HUES48 (cell line): ENCODE results near the gene AMIGO2.

ENCODE experiments used
- H3K27ac ChIP-seq: one replicate; pipeline ENCODE4 v1.7.0; 2013; ENCODE audit warnings: low read depth, low read length, inconsistent platforms
- H3K27me3 ChIP-seq: 2 replicates; pipeline ENCODE4 v1.6.1; 2013; ENCODE audit warnings: mild to moderate bottlenecking, low read length; ENCODE audit not compliant: control insufficient read depth, insufficient read depth
- H3K36me3 ChIP-seq: 2 replicates; pipeline ENCODE4 v1.6.1; 2013; ENCODE audit warnings: low read length; ENCODE audit not compliant: control insufficient read depth, insufficient read depth
- H3K4me1 ChIP-seq: 2 replicates; pipeline ENCODE4 v1.6.1; 2013; ENCODE audit warnings: mild to moderate bottlenecking, low read length; ENCODE audit not compliant: control insufficient read depth, insufficient read depth
- H3K4me3 ChIP-seq: 2 replicates; pipeline ENCODE4 v1.5.1; 2013; ENCODE audit warnings: mild to moderate bottlenecking, low read depth, low read length
- H3K9ac ChIP-seq: 2 replicates; pipeline ENCODE4 v1.6.1; 2013; ENCODE audit warnings: mild to moderate bottlenecking, low read depth, low read length, moderate library complexity
- H3K9me3 ChIP-seq: 2 replicates; pipeline ENCODE4 v1.6.1; 2013; ENCODE audit warnings: low read length; ENCODE audit not compliant: control insufficient read depth, insufficient read depth

Gene AMIGO2

DNA sequence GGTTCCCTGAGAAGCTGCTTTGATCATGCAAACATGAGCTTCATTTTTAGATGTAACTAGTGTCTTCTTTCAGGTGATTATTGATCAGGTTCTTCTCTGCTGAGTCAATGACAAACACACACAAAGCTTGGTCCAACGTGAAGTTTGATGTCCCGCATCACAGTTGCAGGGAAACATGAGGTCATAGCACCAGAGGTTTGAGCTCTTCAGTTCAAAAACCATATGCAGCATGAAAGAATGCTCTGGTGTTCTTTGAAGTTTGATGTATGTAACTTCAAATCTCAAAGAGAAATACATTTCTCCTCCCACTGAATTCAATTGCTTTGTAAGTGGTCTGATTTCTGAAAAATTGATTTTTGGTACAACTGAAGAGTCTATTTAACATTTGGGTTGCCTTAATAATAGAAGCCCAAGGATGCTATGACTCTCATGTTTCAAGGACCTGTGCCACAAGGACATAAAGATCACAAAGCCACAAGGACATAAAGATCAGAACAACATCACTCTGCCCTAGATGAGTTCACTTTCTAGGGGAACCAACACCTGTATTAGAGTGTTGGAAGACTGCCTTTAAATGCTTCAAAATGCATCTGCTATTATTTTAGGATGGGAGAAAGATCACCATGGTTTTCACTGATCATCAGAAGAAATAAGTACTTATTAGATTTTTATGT lies 31.1 kb upstream of the AMIGO2 start:
- H3K27me3 ChIP-seq, result no peaks in the 10 kb centered on the region
- no peaks in the 10 kb centered on the region for H3K36me3 ChIP-seq
- no peak overlapping the region for H3K4me3 ChIP-seq
- no peaks in the 10 kb centered on the region for H3K9me3 ChIP-seq
- no peaks in the 10 kb centered on the region for H3K4me1 ChIP-seq
- no peak overlapping the region for H3K27ac ChIP-seq
- no peak overlapping the region for H3K9ac ChIP-seq

DNA sequence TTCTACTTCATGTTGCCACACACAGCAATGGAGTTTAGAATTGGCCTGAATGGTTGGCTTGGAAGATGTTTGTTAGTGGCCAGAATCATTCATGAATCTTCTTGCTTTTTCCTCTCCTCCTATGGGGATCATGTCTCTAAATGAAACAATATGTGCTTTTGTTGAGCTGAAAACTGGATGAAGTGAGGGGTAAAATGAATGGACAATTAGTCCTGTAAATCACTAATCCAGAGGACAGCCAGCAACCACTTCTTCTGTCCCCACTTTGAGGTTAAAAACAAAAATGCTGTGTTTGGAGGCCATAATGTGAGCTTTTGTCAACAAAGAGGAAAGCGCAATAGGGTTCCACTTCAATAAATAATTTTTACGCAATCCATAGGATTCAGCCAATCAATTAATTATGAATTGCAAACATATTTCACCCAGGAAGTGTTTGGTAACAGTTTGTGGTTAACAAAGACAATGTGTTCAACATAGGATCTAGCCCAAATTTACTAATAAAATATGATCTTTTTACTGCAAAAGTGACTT lies 30.3 kb upstream of the AMIGO2 start:
- Histone ChIP-seq H3K4me1 (no peaks in the 10 kb centered on the region), H3K27ac (no peak overlapping the region), H3K27me3 (no peaks in the 10 kb centered on the region), H3K9ac (no peak overlapping the region), H3K4me3 (no peak overlapping the region), H3K9me3 (no peaks in the 10 kb centered on the region), H3K36me3 (no peaks in the 10 kb centered on the region)

DNA sequence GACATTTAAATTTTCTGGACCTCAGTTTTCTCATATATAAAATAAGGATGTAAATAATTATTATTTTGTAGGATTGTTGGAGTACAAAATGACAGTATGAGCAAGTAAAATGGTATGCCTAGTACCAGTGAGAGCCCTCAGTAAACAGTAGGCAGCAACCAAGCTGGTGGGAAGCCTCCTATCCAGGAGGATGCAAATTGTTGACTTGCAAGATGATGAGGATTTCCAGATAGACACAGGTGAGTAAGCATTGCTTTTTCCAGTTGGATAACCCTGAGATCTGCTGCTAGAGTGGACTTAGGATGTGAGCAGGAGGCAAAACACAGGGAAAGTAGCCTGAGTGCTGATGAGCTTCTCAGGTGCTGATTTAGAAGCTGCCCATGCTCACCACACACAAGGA lies 28.2 kb upstream of the AMIGO2 start:
- no peaks in the 10 kb centered on the region for H3K36me3 ChIP-seq
- no peak overlapping the region for H3K27ac ChIP-seq
- no peak overlapping the region for H3K9ac ChIP-seq
- no peaks in the 10 kb centered on the region for H3K27me3 ChIP-seq
- no peak overlapping the region for H3K4me3 ChIP-seq
- no peaks in the 10 kb centered on the region for H3K4me1 ChIP-seq
- no peaks in the 10 kb centered on the region for H3K9me3 ChIP-seq

DNA sequence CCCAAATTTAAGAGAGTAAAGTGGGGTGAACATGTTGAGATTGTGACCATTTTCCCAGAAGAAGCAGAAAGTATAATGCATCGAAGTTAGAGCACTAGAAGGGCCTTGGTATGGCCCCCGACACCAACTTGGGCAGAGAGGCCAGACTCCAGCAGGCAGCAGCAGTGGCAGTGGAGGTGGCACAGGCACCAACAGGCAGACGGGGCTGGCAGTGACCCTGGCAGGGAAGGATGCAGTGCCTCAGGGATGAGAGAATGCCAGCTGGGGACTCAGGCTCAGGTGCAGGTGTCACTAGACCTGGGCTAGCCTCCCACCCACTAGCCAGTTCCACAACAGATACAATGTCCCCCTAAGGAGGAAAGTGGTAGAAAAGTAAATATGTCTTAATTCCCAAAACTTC lies 27.7 kb upstream of the AMIGO2 start:
- no peaks in the 10 kb centered on the region for H3K36me3 ChIP-seq
- no peak overlapping the region for H3K4me3 ChIP-seq
- no peak overlapping the region for H3K9ac ChIP-seq
- no peaks in the 10 kb centered on the region for H3K27me3 ChIP-seq
- no peaks in the 10 kb centered on the region for H3K9me3 ChIP-seq
- no peak overlapping the region for H3K27ac ChIP-seq
- no peaks in the 10 kb centered on the region for H3K4me1 ChIP-seq

DNA sequence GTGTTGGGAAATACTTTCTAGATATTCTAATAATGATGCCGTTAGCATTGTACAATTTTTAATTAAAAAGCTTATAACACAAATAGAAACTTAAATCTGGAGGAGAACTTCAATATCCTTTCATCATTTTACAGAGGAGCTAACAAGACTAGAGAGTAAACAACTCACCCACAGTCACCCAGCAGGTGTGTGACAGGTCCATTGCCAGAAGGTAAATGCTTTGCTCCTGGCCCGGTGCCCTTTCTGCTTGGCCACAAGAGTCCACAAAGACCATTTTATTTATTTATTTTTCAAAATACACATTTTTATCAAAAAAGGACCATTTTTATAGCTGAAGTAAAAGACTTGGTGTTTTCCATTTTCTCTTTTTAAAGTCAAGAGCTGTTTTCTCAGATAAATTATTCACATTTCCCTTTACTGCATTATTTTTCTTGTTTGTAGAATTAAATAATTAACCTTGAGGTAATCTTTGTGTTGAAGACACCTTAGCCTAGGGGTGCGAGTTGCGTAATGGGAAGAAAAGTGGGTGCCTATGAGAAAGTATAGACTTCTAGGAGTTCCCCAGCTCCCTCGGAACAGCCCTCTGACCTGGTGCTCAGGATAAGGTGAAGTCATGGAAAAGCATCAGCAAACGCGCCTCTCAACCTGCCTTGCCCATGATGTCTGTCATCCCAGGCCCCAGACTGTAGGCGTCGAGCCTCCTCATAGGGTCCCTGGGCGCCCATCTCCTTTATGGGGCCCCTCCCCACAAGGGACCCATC lies 26.3 kb upstream of the AMIGO2 start:
- Histone ChIP-seq H3K27me3 (no peaks in the 10 kb centered on the region), H3K9me3 (no peaks in the 10 kb centered on the region), H3K27ac (no peak overlapping the region), H3K9ac (no peak overlapping the region), H3K36me3 (no peaks in the 10 kb centered on the region), H3K4me3 (no peak overlapping the region), H3K4me1 (no peaks in the 10 kb centered on the region)

DNA sequence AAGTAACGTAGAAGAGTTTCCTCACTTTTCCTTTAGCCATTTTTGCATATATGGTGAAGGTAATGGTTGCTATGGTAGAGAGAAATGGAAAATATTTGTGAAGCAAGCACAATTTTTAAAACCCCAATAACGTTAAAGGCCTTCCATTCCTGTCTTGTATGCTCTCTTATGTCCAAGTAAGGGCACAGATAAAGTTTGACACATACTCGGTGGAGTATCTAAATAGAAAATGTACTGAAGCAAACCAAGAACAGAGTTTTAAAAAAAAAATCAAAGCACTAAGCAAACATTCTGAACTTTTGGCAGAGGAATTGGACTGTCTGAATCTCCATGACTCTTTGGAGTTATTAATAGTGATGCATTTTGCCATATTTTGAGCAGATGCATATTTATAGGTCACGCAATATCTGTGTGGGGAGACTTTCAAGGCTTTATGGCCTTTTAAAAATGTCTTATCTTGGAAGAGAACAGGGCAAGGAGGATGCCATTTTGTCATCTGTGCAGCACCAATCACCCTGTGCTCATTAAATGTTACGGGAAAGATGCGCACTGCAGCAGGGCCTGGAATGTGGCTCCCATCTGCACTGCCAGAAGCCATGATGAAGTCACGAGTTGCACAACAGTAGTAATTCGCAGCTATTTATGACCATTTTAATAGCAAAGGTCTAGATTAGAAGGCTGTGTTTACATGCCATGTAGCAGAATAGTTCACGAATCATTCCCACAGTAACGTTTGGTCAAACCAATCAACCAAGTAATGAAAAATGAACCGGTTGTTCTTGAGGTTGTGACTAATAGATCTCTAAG lies 23.3 kb upstream of the AMIGO2 start:
- no peaks in the 10 kb centered on the region for H3K9me3 ChIP-seq
- no peak overlapping the region for H3K4me3 ChIP-seq
- H3K36me3 ChIP-seq, result no peaks in the 10 kb centered on the region
- 0 out of 2 replicates have a peak, but pooled peaks cover 5% of the 10 kb centered on the region for H3K4me1 ChIP-seq
- no peaks in the 10 kb centered on the region for H3K27me3 ChIP-seq
- no peak overlapping the region for H3K9ac ChIP-seq
- H3K27ac ChIP-seq, result no peak overlapping the region

DNA sequence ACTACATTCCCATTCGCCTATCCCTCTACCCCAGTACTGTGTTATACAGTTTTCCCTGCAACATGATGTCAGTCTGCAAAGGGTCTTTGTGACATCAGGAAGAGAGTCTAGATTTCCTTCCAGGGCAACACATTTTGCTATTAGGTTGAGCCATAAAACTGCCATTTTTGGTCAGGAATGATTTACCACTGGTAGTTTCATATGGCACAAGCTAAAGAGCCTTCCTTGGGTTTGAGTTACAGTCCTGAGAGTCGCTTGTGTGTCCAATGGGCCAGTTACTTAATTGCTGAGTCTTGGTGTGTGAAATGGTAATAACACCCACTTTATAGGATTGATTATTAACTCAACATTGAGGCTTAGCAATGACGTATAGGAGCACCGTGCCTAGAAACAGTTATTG lies 22.6 kb upstream of the AMIGO2 start:
- no peaks in the 10 kb centered on the region for H3K27me3 ChIP-seq
- H3K4me1 ChIP-seq, result 0 out of 2 replicates have a peak, but pooled peaks cover 5% of the 10 kb centered on the region
- no peaks in the 10 kb centered on the region for H3K36me3 ChIP-seq
- H3K4me3 ChIP-seq, result no peak overlapping the region
- H3K9ac ChIP-seq, result no peak overlapping the region
- H3K27ac ChIP-seq, result no peak overlapping the region
- H3K9me3 ChIP-seq, result no peaks in the 10 kb centered on the region

DNA sequence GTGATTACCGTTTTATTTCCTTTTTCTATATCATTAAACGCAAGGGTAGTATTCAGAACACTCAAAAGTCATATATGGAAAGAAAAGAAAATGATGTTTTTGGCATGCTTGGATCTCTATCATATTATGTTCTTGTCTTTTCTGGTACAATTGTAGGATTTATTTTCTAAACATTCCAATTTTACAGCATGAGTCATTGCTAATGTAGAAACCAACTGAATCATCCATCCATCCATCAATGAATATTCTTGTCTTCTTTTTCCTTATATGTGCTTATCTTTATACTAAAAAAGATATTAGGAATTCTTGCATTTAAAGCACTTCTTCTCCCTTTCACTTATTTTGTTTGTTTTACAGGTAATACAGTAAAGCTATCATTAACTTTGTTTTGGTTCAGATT lies 20.4 kb upstream of the AMIGO2 start:
- Histone ChIP-seq H3K4me3 (no peak overlapping the region), H3K9me3 (no peaks in the 10 kb centered on the region), H3K9ac (no peak overlapping the region), H3K27ac (no peak overlapping the region), H3K27me3 (no peaks in the 10 kb centered on the region), H3K4me1 (0 out of 2 replicates have a peak, but pooled peaks cover 5% of the 10 kb centered on the region), H3K36me3 (no peaks in the 10 kb centered on the region)

DNA sequence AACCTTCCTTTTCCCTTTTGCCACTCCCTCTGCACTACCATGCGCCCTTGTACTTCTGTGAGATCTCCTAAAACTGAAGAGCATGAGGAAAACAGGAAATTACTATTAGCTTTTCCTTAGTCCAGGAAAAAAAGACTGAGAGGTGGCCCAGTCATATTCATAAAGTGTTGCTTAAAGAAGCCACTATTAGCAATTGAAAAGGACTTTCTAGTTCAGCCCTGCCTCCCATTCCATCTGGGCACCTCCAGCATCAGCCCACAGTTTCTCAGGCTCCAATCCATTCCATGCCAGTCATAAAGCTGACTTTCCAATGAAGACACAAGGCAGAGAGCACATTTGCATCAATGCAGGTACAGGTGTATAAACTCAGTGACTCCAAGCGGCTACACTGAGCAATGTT lies 19.9 kb upstream of the AMIGO2 start:
- H3K36me3 ChIP-seq, result no peaks in the 10 kb centered on the region
- no peak overlapping the region for H3K9ac ChIP-seq
- H3K27ac ChIP-seq, result no peak overlapping the region
- H3K4me3 ChIP-seq, result no peak overlapping the region
- no peaks in the 10 kb centered on the region for H3K9me3 ChIP-seq
- H3K27me3 ChIP-seq, result no peaks in the 10 kb centered on the region
- 0 out of 2 replicates have a peak, but pooled peaks cover 5% of the 10 kb centered on the region for H3K4me1 ChIP-seq

DNA sequence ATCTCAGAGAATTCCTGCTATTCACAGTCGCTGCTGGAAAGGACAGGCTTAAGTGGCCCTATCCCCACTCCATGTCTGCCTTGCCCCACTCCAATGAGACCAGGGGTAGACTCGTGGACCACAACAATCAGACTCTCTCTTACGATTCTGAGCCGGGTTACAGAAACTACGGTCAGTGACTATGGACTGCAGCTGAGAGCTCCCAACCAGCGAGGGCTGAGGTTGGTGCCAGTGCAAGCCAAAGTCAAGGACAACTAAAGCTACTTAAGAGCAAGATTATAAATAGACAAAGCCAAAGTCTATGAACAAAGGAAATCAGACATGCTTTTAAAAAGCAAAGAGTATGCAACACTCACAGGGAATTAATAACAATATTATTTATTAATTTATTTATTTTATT lies 18.3 kb upstream of the AMIGO2 start:
- no peaks in the 10 kb centered on the region for H3K9me3 ChIP-seq
- no peak overlapping the region for H3K9ac ChIP-seq
- H3K4me3 ChIP-seq, result no peak overlapping the region
- no peak overlapping the region for H3K27ac ChIP-seq
- H3K27me3 ChIP-seq, result no peaks in the 10 kb centered on the region
- H3K36me3 ChIP-seq, result no peaks in the 10 kb centered on the region
- H3K4me1 ChIP-seq, result 0 out of 2 replicates have a peak, but pooled peaks cover 5% of the 10 kb centered on the region
